ENCODE data around the gene ASB7. TPM values are rescaled to one million over a fixed set of nuclear protein-coding genes. Genes with fewer than 3 reads are reported as not detected.
"Not testable (repeated sequence)": the region's sequence is repeated elsewhere in the genome, so short reads cannot be mapped to it uniquely, and the experiment has no call there.

Gene ASB7
- total RNA-seq, 1 experiment from 2014 or later, result 17.9 TPM

GRCh38 chr15:100573526-100573925, 28.9 kb upstream of the ASB7 start:
- CTCF ChIA-PET, result no interaction called here
- no peaks in the 10 kb centered on the region for H3K9me3 ChIP-seq (ENCODE audit: insufficient read depth, low read depth)
- H3K4me2 ChIP-seq, result no peak overlapping the region
- no peaks in the 10 kb centered on the region for H3K4me1 ChIP-seq (replicated peaks; ENCODE audit: insufficient read depth)
- TF ChIP-seq EZH2 (IDR thresholded peaks at IDR 0.05; ENCODE audit: low read depth) (no peak), CTCF (conservative IDR thresholded peaks at IDR 0.05) (no peak)
- no peak for DNase-seq
- H2AFZ ChIP-seq, result no peak overlapping the region
- H3K36me3 ChIP-seq (ENCODE audit: low read depth), result no peaks in the 10 kb centered on the region
- no TSS peak for BruUV-seq (replicated peaks)
- intact Hi-C loops (cut with micrococcal nuclease; ENCODE audit: unreplicated experiment), result loop anchor here (5.0 to 10.0 kb wide), 2 partner anchors 221 to 649 kb away; no protein-coding TSS in a partner anchor
- H3K27me3 ChIP-seq (ENCODE audit: insufficient read depth, low read depth), result no peaks in the 10 kb centered on the region
- 0 out of 2 replicates have a peak, but pooled peaks cover 4% of the 10 kb centered on the region for H3F3A ChIP-seq (ENCODE audit: insufficient read depth, low read depth)
- no peaks in the 10 kb centered on the region for H3K79me2 ChIP-seq (ENCODE audit: low read depth)
- H3K9me2 ChIP-seq (ENCODE audit: insufficient read depth), result no peaks in the 10 kb centered on the region
- no peak overlapping the region for H3K27ac ChIP-seq
- POLR2A ChIA-PET (ENCODE audit: unreplicated experiment), result no interaction called here
- no peak overlapping the region for H3K4me3 ChIP-seq
- no peaks in the 10 kb centered on the region for H4K20me1 ChIP-seq (ENCODE audit: insufficient read depth)

- no TSS peak for BruUV-seq (replicated peaks)
- intact Hi-C loops (cut with micrococcal nuclease; ENCODE audit: unreplicated experiment), result no loop called here
Observed at GRCh38 chr15:100580414-100580813, 22.0 kb upstream of the ASB7 start.

GRCh38 chr15:100588638-100589242, 13.6 kb upstream of the ASB7 start:
- no peak for TF ChIP-seq CTCF (conservative IDR thresholded peaks at IDR 0.05)
- no peak for TF ChIP-seq EZH2 (IDR thresholded peaks at IDR 0.05; ENCODE audit: low read depth)
- Histone ChIP-seq H3K27ac (no peak overlapping the region), H3K4me2 (no peak overlapping the region), H3K9me2 (ENCODE audit: insufficient read depth) (no peaks in the 10 kb centered on the region), H3K79me2 (ENCODE audit: low read depth) (peaks cover 5% of the 10 kb centered on the region; the same call in 1 of the 2 replicates), H3K27me3 (ENCODE audit: insufficient read depth, low read depth) (no peaks in the 10 kb centered on the region), H3F3A (ENCODE audit: insufficient read depth, low read depth) (no peaks in the 10 kb centered on the region; the same call in 1 of the 2 replicates), H3K36me3 (ENCODE audit: low read depth) (no peaks in the 10 kb centered on the region), H3K4me3 (no peak overlapping the region), H2AFZ (no peak overlapping the region), H3K4me1 (replicated peaks; ENCODE audit: insufficient read depth) (no peaks in the 10 kb centered on the region), H4K20me1 (ENCODE audit: insufficient read depth) (no peaks in the 10 kb centered on the region), H3K9me3 (ENCODE audit: insufficient read depth, low read depth) (peaks cover 20% of the 10 kb centered on the region)
- no TSS peak for BruUV-seq (replicated peaks)
- POLR2A ChIA-PET (ENCODE audit: unreplicated experiment), result no interaction called here
- CTCF ChIA-PET, result no interaction called here
- no peak for DNase-seq
- intact Hi-C loops (cut with micrococcal nuclease; ENCODE audit: unreplicated experiment), result no loop called here

More at GRCh38 chr15:100580414-100580813, 22.0 kb upstream of the ASB7 start:
- H3K9me2 ChIP-seq (ENCODE audit: insufficient read depth), result no peaks in the 10 kb centered on the region
- no peaks in the 10 kb centered on the region; the same call in 1 of the 2 replicates for H3F3A ChIP-seq (ENCODE audit: insufficient read depth, low read depth)
- no peak overlapping the region for H3K4me2 ChIP-seq
- no peaks in the 10 kb centered on the region for H3K79me2 ChIP-seq (ENCODE audit: low read depth)
- H3K9me3 ChIP-seq (ENCODE audit: insufficient read depth, low read depth), result no peaks in the 10 kb centered on the region
- H3K4me1 ChIP-seq (replicated peaks; ENCODE audit: insufficient read depth), result no peaks in the 10 kb centered on the region; the same call in 1 of the 2 replicates
- no peak overlapping the region for H3K4me3 ChIP-seq
- POLR2A ChIA-PET (ENCODE audit: unreplicated experiment), result no interaction called here
- CTCF ChIA-PET, result no interaction called here
- no peaks in the 10 kb centered on the region for H3K27me3 ChIP-seq (ENCODE audit: insufficient read depth, low read depth)
- H4K20me1 ChIP-seq (ENCODE audit: insufficient read depth), result no peaks in the 10 kb centered on the region
- no peak overlapping the region for H2AFZ ChIP-seq
- H3K36me3 ChIP-seq (ENCODE audit: low read depth), result no peaks in the 10 kb centered on the region; the same call in 1 of the 2 replicates
- DNase-seq, result no peak
- no peak for TF ChIP-seq CTCF (conservative IDR thresholded peaks at IDR 0.05)
- no peak overlapping the region for H3K27ac ChIP-seq

- Histone ChIP-seq H3K79me2 (ENCODE audit: low read depth) (peaks cover 17% of the 10 kb centered on the region; the same call in 1 of the 2 replicates), H3K9me3 (ENCODE audit: insufficient read depth, low read depth) (peaks cover 20% of the 10 kb centered on the region)
- H3K4me2 ChIP-seq; H3K27ac ChIP-seq; POLR2A ChIA-PET (ENCODE audit: unreplicated experiment); DNase-seq; H3K36me3 ChIP-seq (ENCODE audit: low read depth); H3K9me2 ChIP-seq (ENCODE audit: insufficient read depth); intact Hi-C loops (cut with micrococcal nuclease; ENCODE audit: unreplicated experiment); H4K20me1 ChIP-seq (ENCODE audit: insufficient read depth); H2AFZ ChIP-seq; BruUV-seq (replicated peaks); H3F3A ChIP-seq (ENCODE audit: insufficient read depth, low read depth); H3K4me1 ChIP-seq (replicated peaks; ENCODE audit: insufficient read depth); H3K27me3 ChIP-seq (ENCODE audit: insufficient read depth, low read depth); H3K4me3 ChIP-seq; CTCF ChIA-PET: not testable (repeated sequence)
Observed at GRCh38 chr15:100591163-100591562, 11.2 kb upstream of the ASB7 start.

Measured in PC-9 (cell line).